ENCODE results near the gene OR9G4. TPM values are rescaled to one million over a fixed set of nuclear protein-coding genes. Genes with fewer than 3 reads are reported as not detected.
A peak's percentile ranks its signal among the peaks of the same experiment; 100 is the strongest.

The OR9G4 gene
- not detected in 2 replicates for total RNA-seq

- no peak within 1 kb of the TSS for H3K4me3 ChIP-seq (ENCODE audit: low read depth, low read length)
- no peak for TF ChIP-seq CTCF (IDR thresholded peaks at IDR 0.05; ENCODE audit: insufficient read depth, low read depth, low read length)
Observed at GRCh38 chr11:56748597-56748996, at the start of gene OR9G4. OR9G4 (minus strand) TSS chr11:56748697; CDS start chr11:56743766, 4,931 bp downstream.

GRCh38 chr11:56783448-56784041 lies 35.0 kb upstream of the OR9G4 start:
- peak; percentile 59 for DNase-seq (ENCODE audit: low read depth)
- peak; percentile 52 for TF ChIP-seq CTCF (IDR thresholded peaks at IDR 0.05; ENCODE audit: insufficient read depth, low read depth, low read length)
- no peak overlapping the region for H3K4me3 ChIP-seq (ENCODE audit: low read depth, low read length)

More at GRCh38 chr11:56748597-56748996, at the start of gene OR9G4:
- DNase-seq (ENCODE audit: low read depth): no peak

GRCh38 chr11:56782167-56782847 lies 33.8 kb upstream of the OR9G4 start:
- no peak overlapping the region for H3K4me3 ChIP-seq (ENCODE audit: low read depth, low read length)
- DNase-seq (ENCODE audit: low read depth): no peak
- no peak for TF ChIP-seq CTCF (IDR thresholded peaks at IDR 0.05; ENCODE audit: insufficient read depth, low read depth, low read length)

- no peak for DNase-seq (ENCODE audit: low read depth)
- no peak for TF ChIP-seq CTCF (IDR thresholded peaks at IDR 0.05; ENCODE audit: insufficient read depth, low read depth, low read length)
- H3K4me3 ChIP-seq (ENCODE audit: low read depth, low read length): no peak overlapping the region
Observed at GRCh38 chr11:56776809-56777208, 28.3 kb upstream of the OR9G4 start.

- no peak for DNase-seq (ENCODE audit: low read depth)
- no peak for TF ChIP-seq CTCF (IDR thresholded peaks at IDR 0.05; ENCODE audit: insufficient read depth, low read depth, low read length)
- no peak overlapping the region for H3K4me3 ChIP-seq (ENCODE audit: low read depth, low read length)
Observed at GRCh38 chr11:56764976-56765375, 16.5 kb upstream of the OR9G4 start.

GRCh38 chr11:56751480-56751879 lies 3.0 kb upstream of the OR9G4 start:
- TF ChIP-seq CTCF (IDR thresholded peaks at IDR 0.05; ENCODE audit: insufficient read depth, low read depth, low read length): no peak
- no peak for DNase-seq (ENCODE audit: low read depth)
- no peak overlapping the region for H3K4me3 ChIP-seq (ENCODE audit: low read depth, low read length)
